CD14-positive monocyte (primary cell): Measurements from ENCODE around the gene P2RX5. TPM values are rescaled to one million over a fixed set of nuclear protein-coding genes. Genes with fewer than 3 reads are reported as not detected.

ENCODE experiments used
- DNase-seq, 3 donors: peaks; one replicate each; pipeline ENCODE4 v3.0.0-alpha.2; 2011 to 2022
- H2AFZ ChIP-seq: 2 replicates; pipeline ENCODE4 v1.6.0; 2012; ENCODE audit warnings: mild to moderate bottlenecking, low read depth, low read length, inconsistent platforms; ENCODE audit not compliant: insufficient read depth, poor library complexity, severe bottlenecking
- H3K27ac ChIP-seq, 2 donors: 1 replicate in 1 of 2; 2 replicates in 1 of 2; pipeline ENCODE4 v1.5.1; 2012 to 2013; ENCODE audit warnings: low read length in 2 of 2, control low read depth in 1 of 2, inconsistent platforms in 1 of 2, low read depth in 1 of 2, mild to moderate bottlenecking in 1 of 2
- H3K27me3 ChIP-seq, 2 donors: one replicate each; pipeline versions ENCODE4 v1.6.0 to v1.6.1; 2011 to 2013; ENCODE audit warnings: low read length in 2 of 2; ENCODE audit not compliant: control insufficient read depth in 2 of 2, insufficient read depth in 2 of 2
- H3K36me3 ChIP-seq, 2 donors: replicated peaks in 1 of 2; 1 replicate in 1 of 2; 2 replicates in 1 of 2; pipeline versions ENCODE4 v1.5.1 to v1.6.1; 2012 to 2013; ENCODE audit warnings: low read length in 2 of 2, control low read depth in 1 of 2, inconsistent platforms in 1 of 2, mild to moderate bottlenecking in 1 of 2; ENCODE audit not compliant: insufficient read depth in 2 of 2, control insufficient read depth in 1 of 2
- H3K4me1 ChIP-seq, 2 donors: 1 replicate in 1 of 2; 2 replicates in 1 of 2; pipeline versions ENCODE4 v1.5.1 to v1.6.1; 2012 to 2013; ENCODE audit warnings: low read length in 2 of 2, control low read depth in 1 of 2, inconsistent platforms in 1 of 2, mild to moderate bottlenecking in 1 of 2, moderate library complexity in 1 of 2; ENCODE audit not compliant: insufficient read depth in 2 of 2, control insufficient read depth in 1 of 2
- H3K4me2 ChIP-seq: replicated peaks from 2 replicates; pipeline ENCODE3; 2012; ENCODE audit warnings: low read length, moderate library complexity, mild to moderate bottlenecking; ENCODE audit not compliant: poor library complexity, severe bottlenecking; ENCODE audit errors: extremely low read depth
- H3K4me3 ChIP-seq, 3 experiments: fragments of 200-600 bp in 1 of 3; sonication (generic) in 1 of 3; replicated peaks in 1 of 3; 1 replicate in 2 of 3; 2 replicates in 1 of 3; pipeline ENCODE4 v1.5.1; 2011 to 2013; ENCODE audit warnings: low read length in 3 of 3, mild to moderate bottlenecking in 3 of 3, control low read depth in 2 of 3, low read depth in 2 of 3, inconsistent platforms in 1 of 3, moderate library complexity in 1 of 3
- H3K79me2 ChIP-seq: 2 replicates; pipeline ENCODE4 v1.6.0; 2012; ENCODE audit warnings: mild to moderate bottlenecking, control low read depth, inconsistent platforms, low read length, moderate library complexity; ENCODE audit not compliant: insufficient read depth
- H3K9ac ChIP-seq: 2 replicates; pipeline ENCODE4 v1.6.0; 2017; ENCODE audit warnings: low read length, mild to moderate bottlenecking; ENCODE audit not compliant: insufficient read depth, poor library complexity, severe bottlenecking
- H3K9me3 ChIP-seq, 2 donors: replicated peaks in 1 of 2; 1 replicate in 1 of 2; 2 replicates in 1 of 2; pipeline versions ENCODE4 v1.5.1 to v1.6.1; 2012 to 2013; ENCODE audit warnings: low read length in 2 of 2, control low read depth in 1 of 2; ENCODE audit not compliant: control insufficient read depth in 1 of 2, insufficient read depth in 1 of 2
- H4K20me1 ChIP-seq: 2 replicates; pipeline ENCODE4 v1.6.0; 2012; ENCODE audit warnings: mild to moderate bottlenecking, low read length, control low read depth, moderate library complexity; ENCODE audit not compliant: insufficient read depth
- H3K27ac Mint-ChIP-seq, 7 donors: one replicate each; pipeline ENCODE4 v1.8.0; 2020; ENCODE audit warnings: mild to moderate bottlenecking in 7 of 7, mixed read lengths in 7 of 7, moderate library complexity in 6 of 7, inconsistent platforms in 2 of 7
- H3K27me3 Mint-ChIP-seq, 3 donors: one replicate each; pipeline ENCODE4 v1.8.0; 2021 to 2022; ENCODE audit warnings: low read depth in 3 of 3, mild to moderate bottlenecking in 3 of 3, mixed read lengths in 3 of 3, moderate library complexity in 3 of 3, inconsistent platforms in 1 of 3
- H3K36me3 Mint-ChIP-seq, 2 donors: one replicate each; pipeline ENCODE4 v1.8.0; 2020; ENCODE audit warnings: mixed read lengths in 2 of 2, inconsistent platforms in 1 of 2, mild to moderate bottlenecking in 1 of 2
- H3K4me1 Mint-ChIP-seq: one replicate; pipeline ENCODE4 v1.8.0; 2020; ENCODE audit warnings: mild to moderate bottlenecking, mixed read lengths
- H3K4me3 Mint-ChIP-seq, 2 donors: one replicate each; pipeline ENCODE4 v1.8.0; 2020; ENCODE audit warnings: mild to moderate bottlenecking in 2 of 2, mixed read lengths in 2 of 2, moderate library complexity in 1 of 2
- H3K9me3 Mint-ChIP-seq, 7 donors: one replicate each; pipeline ENCODE4 v1.8.0; 2020 to 2022; ENCODE audit warnings: mixed read lengths in 7 of 7, mild to moderate bottlenecking in 6 of 7, moderate library complexity in 6 of 7, inconsistent platforms in 2 of 7
- WGBS: methylation state at CpG from one replicate; pipeline ENCODE4 v1.1.5; 2013; ENCODE audit warnings: missing lambda C conversion rate; ENCODE audit not compliant: insufficient coverage; 5-methylcytosine and 5-hydroxymethylcytosine counted together
- intact Hi-C, 2 donors: fragments of 100-400 bp; cut with micrococcal nuclease; formaldehyde crosslinking; loops; one replicate each; pipeline versions ENCODE4 v1.15.0 to v1.15.1; 2023
- polyA plus RNA-seq, 3 donors: library from polyadenylated mRNA; depleted of rRNA in 1 of 3; unstranded in 2 of 3; stranded (reverse) in 1 of 3; fragments of 300-500 nt in 2 of 3; fragments of >200 nt in 1 of 3; fragmentation: Illumina TruSeq in 2 of 3; gene quantifications; 1 replicate in 2 of 3; 2 replicates in 1 of 3; pipeline ENCODE4 v1.2.3, GENCODE V29; 2012 to 2021
- TF ChIP-seq, protein P1 (sequence below): fragments of 200-600 bp; IDR thresholded peaks from one replicate; pipeline ENCODE4 v1.8.0; 2022; ENCODE audit warnings: antibody characterized with exemption, mild to moderate bottlenecking

P2RX5 gene
- polyA plus RNA-seq, 3 donors: 0.64 to 8.8 (median 3.4) TPM

DNA sequence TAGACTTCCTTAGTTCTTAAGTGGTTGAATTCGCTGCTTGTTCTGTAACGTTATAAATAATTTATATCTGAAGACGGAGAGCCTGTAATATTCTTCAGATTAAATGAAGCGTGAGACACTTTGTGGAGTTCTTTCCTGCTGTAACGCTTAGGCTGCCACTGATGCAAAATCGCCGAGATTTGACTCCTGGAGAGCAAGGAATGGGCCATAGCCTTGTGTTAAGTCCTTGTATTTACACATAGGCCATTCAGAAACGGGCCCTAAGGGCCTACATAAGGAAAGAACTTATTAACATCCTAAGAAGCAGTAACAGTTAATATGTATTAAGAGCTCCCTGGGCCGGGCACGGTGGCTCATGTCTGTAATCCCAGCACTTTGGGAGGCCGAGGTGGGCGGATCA, 26.4 kb downstream of the P2RX5 start:
- Histone ChIP-seq H3K4me2 (peak overlapping the region; percentile 88), H3K4me3 (peak overlapping the region; percentile 74 to 99 (median 94)), H3K79me2 (peaks cover 21% of the 10 kb centered on the region), H3K9ac (peak overlapping the region; percentile 90), H3K36me3 (peaks cover 0 to 8% of the 10 kb centered on the region in 2 donors), H2AFZ (peak overlapping the region; percentile 94), H3K27me3 (no peaks in the 10 kb centered on the region), H4K20me1 (peaks cover 27% of the 10 kb centered on the region), H3K9me3 (no peaks in the 10 kb centered on the region), H3K27ac (peak overlapping the region in 1 of 2 donors; percentile 86), H3K4me1 (peaks cover 16 to 23% of the 10 kb centered on the region in 2 donors)
- intact Hi-C loops: loop anchor here in 1 of 2 donors (2.0 kb wide), 1 partner anchor 33 kb away; the partner anchor contains the start of genes CTNS and SHPK
- DNase-seq: no peak
- peaks cover 11 to 12% of the 10 kb centered on the region in 2 donors for H3K36me3 Mint-ChIP-seq
- TF ChIP-seq, protein P1, sequence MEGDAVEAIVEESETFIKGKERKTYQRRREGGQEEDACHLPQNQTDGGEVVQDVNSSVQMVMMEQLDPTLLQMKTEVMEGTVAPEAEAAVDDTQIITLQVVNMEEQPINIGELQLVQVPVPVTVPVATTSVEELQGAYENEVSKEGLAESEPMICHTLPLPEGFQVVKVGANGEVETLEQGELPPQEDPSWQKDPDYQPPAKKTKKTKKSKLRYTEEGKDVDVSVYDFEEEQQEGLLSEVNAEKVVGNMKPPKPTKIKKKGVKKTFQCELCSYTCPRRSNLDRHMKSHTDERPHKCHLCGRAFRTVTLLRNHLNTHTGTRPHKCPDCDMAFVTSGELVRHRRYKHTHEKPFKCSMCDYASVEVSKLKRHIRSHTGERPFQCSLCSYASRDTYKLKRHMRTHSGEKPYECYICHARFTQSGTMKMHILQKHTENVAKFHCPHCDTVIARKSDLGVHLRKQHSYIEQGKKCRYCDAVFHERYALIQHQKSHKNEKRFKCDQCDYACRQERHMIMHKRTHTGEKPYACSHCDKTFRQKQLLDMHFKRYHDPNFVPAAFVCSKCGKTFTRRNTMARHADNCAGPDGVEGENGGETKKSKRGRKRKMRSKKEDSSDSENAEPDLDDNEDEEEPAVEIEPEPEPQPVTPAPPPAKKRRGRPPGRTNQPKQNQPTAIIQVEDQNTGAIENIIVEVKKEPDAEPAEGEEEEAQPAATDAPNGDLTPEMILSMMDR: no peak
- peaks cover 0 to 5% (median 0%) of the 10 kb centered on the region in 3 donors for H3K27me3 Mint-ChIP-seq
- H3K4me1 Mint-ChIP-seq: peaks cover 21% of the 10 kb centered on the region
- H3K4me3 Mint-ChIP-seq: peak overlapping the region; percentile 86 to 96
- 81% methylated on average over 6 of the region's 12 CpGs for WGBS
- H3K9me3 Mint-ChIP-seq: no peaks in the 10 kb centered on the region
- peak overlapping the region in 6 of 7 donors; percentile 73 to 94 (median 89) for H3K27ac Mint-ChIP-seq

DNA sequence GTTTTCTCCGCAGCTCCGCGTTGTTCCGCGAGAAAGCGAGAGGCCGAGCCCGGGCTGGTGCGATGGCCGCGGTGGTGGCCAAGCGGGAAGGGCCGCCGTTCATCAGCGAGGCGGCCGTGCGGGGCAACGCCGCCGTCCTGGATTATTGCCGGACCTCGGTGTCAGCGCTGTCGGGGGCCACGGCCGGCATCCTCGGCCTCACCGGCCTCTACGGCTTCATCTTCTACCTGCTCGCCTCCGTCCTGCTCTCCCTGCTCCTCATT, 26.9 kb downstream of the P2RX5 start:
- Histone ChIP-seq H3K9me3 (no peaks in the 10 kb centered on the region), H3K4me2 (peak overlapping the region; percentile 88), H3K27ac (peak overlapping the region; percentile 65 to 86), H3K36me3 (peaks cover 0 to 13% of the 10 kb centered on the region in 2 donors), H3K27me3 (no peaks in the 10 kb centered on the region), H2AFZ (peak overlapping the region; percentile 94), H3K4me3 (peak overlapping the region; percentile 74 to 99 (median 94)), H4K20me1 (peaks cover 27% of the 10 kb centered on the region), H3K4me1 (peaks cover 16 to 23% of the 10 kb centered on the region in 2 donors), H3K9ac (peak overlapping the region; percentile 90), H3K79me2 (peaks cover 21% of the 10 kb centered on the region)
- 1% methylated on average over 32 of the region's 32 CpGs for WGBS
- peak overlapping the region; percentile 73 to 94 (median 89) for H3K27ac Mint-ChIP-seq
- intact Hi-C loops: loop anchor here in 1 of 2 donors (2.0 kb wide), 1 partner anchor 32 kb away; the partner anchor contains the start of genes CTNS and SHPK
- peaks cover 21% of the 10 kb centered on the region for H3K4me1 Mint-ChIP-seq
- peaks cover 16 to 18% of the 10 kb centered on the region in 2 donors for H3K36me3 Mint-ChIP-seq
- TF ChIP-seq, protein P1: no peak
- peaks cover 0 to 4% (median 0%) of the 10 kb centered on the region in 3 donors for H3K27me3 Mint-ChIP-seq
- no peak for DNase-seq
- no peaks in the 10 kb centered on the region for H3K9me3 Mint-ChIP-seq
- H3K4me3 Mint-ChIP-seq: peak overlapping the region; percentile 86 to 96
